GM23248 (cell line): ENCODE measurements around the gene FBXO48. TPM values are rescaled to one million over a fixed set of nuclear protein-coding genes. Genes with fewer than 3 reads are reported as not detected.

Experiments
- DNase-seq: peaks from one replicate; pipeline ENCODE4 v3.0.0-alpha.2; 2015
- H2AFZ ChIP-seq: fragments of 200-600 bp; sonication (generic); 2 replicates; pipeline ENCODE4 v1.6.1; 2016; ENCODE audit warnings: antibody characterized with exemption
- H3F3A ChIP-seq: fragments of 200-600 bp; sonication (generic); 2 replicates; pipeline ENCODE4 v1.6.1; 2016; ENCODE audit warnings: mild to moderate bottlenecking, antibody characterized with exemption, mixed run types; ENCODE audit not compliant: insufficient read depth
- H3K27ac ChIP-seq: fragments of 200-600 bp; sonication (generic); 2 replicates; pipeline ENCODE4 v1.5.1; 2016; ENCODE audit warnings: mild to moderate bottlenecking
- H3K27me3 ChIP-seq: fragments of 200-600 bp; sonication (generic); replicated peaks from 2 replicates; pipeline ENCODE4 v1.6.1; 2016; ENCODE audit warnings: mild to moderate bottlenecking; ENCODE audit not compliant: insufficient read depth
- H3K36me3 ChIP-seq: fragments of 200-600 bp; sonication (generic); 2 replicates; pipeline ENCODE4 v1.6.1; 2016; ENCODE audit warnings: low read depth, mild to moderate bottlenecking
- H3K4me1 ChIP-seq: fragments of 200-600 bp; sonication (generic); 2 replicates; pipeline ENCODE4 v1.6.1; 2016; ENCODE audit warnings: mild to moderate bottlenecking; ENCODE audit not compliant: insufficient read depth
- H3K4me2 ChIP-seq: fragments of 200-600 bp; sonication (generic); one replicate; pipeline ENCODE4 v1.6.1; 2016; ENCODE audit warnings: mild to moderate bottlenecking; ENCODE audit not compliant: unreplicated experiment
- H3K4me3 ChIP-seq: fragments of 200-600 bp; sonication (generic); 2 replicates; pipeline ENCODE4 v1.5.1; 2016; ENCODE audit warnings: mild to moderate bottlenecking
- H3K79me2 ChIP-seq: fragments of 200-600 bp; sonication (generic); 2 replicates; pipeline ENCODE4 v1.6.1; 2016; ENCODE audit warnings: mild to moderate bottlenecking; ENCODE audit not compliant: insufficient read depth
- H3K9ac ChIP-seq: fragments of 200-600 bp; sonication (generic); 2 replicates; pipeline ENCODE4 v1.6.1; 2016; ENCODE audit warnings: mild to moderate bottlenecking
- H3K9me2 ChIP-seq: fragments of 200-600 bp; sonication (generic); 2 replicates; pipeline ENCODE4 v1.6.1; 2016; ENCODE audit warnings: mixed run types, mild to moderate bottlenecking, moderate library complexity; ENCODE audit not compliant: insufficient read depth
- H3K9me3 ChIP-seq: fragments of 200-600 bp; sonication (generic); one replicate; pipeline ENCODE4 v1.6.1; 2017; ENCODE audit warnings: low read depth
- H4K20me1 ChIP-seq: fragments of 200-600 bp; sonication (generic); 2 replicates; pipeline ENCODE4 v1.6.0; 2016; ENCODE audit not compliant: insufficient read depth
- EZH2 ChIP-seq: fragments of 200-600 bp; sonication (generic); IDR thresholded peaks from 2 replicates; pipeline ENCODE4 v1.6.1; 2018; ENCODE audit warnings: antibody characterized with exemption, mild to moderate bottlenecking; ENCODE audit not compliant: insufficient read depth, poor library complexity, severe bottlenecking
- EZH2phosphoT487 ChIP-seq: fragments of 200-600 bp; sonication (generic); IDR thresholded peaks from 2 replicates; pipeline ENCODE4 v1.6.1; 2018; ENCODE audit warnings: antibody characterized with exemption, moderate library complexity, mild to moderate bottlenecking, low read depth; ENCODE audit not compliant: insufficient read depth
- WGBS, 2 experiments: methylation state at CpG; one replicate each; pipeline ENCODE4 v1.1.6; 2015 to 2017; ENCODE audit warnings: low lambda C conversion rate in 2 of 2, low coverage in 1 of 2; ENCODE audit errors: missing lambda C conversion rate in 2 of 2; 5-methylcytosine and 5-hydroxymethylcytosine counted together
- in situ Hi-C: fragments of 300-500 bp; cut with MboI; formaldehyde crosslinking; loops from 2 replicates; pipeline ENCODE4 v1.15.0; 2020
- polyA plus RNA-seq: library from polyadenylated mRNA; unstranded; fragments of >200 nt; fragmentation: Nextera tagmentation; extraction: Ambion mirVana; gene quantifications from 2 replicates; pipeline ENCODE4 v1.2.1, GENCODE V29; 2016
- total RNA-seq: library from RNA; depleted of rRNA; stranded (reverse); fragments of >200 nt; shearing (Covaris generic); gene quantifications from 2 replicates; pipeline ENCODE4 v1.2.3, GENCODE V29; 2014

FBXO48 gene
- total and polyA plus RNA-seq, 2 experiments from 2014 or later = 0.65 to 1.0 TPM

GRCh38 chr2:68476454-68476853 lies 9.4 kb upstream of the FBXO48 start:
- Histone ChIP-seq H3K9ac (no peak overlapping the region), H3K79me2 (no peaks in the 10 kb centered on the region; the same call in 1 of the 2 replicates), H4K20me1 (no peaks in the 10 kb centered on the region), H3K9me2 (no peaks in the 10 kb centered on the region), H3K27ac (no peak overlapping the region), H3K36me3 (no peaks in the 10 kb centered on the region), H3K4me3 (no peak overlapping the region), H3K27me3 (no peaks in the 10 kb centered on the region), H3K4me2 (no peak overlapping the region), H2AFZ (no peak overlapping the region), H3K9me3 (no peaks in the 10 kb centered on the region), H3K4me1 (peaks cover 4% of the 10 kb centered on the region; the same call in 1 of the 2 replicates), H3F3A (no peaks in the 10 kb centered on the region)
- WGBS, 2 experiments = 97 to 100% methylated on average over 1 of the region's 1 CpG
- TF ChIP-seq EZH2 (no peak), EZH2phosphoT487 (no peak)
- in situ Hi-C loops = loop anchor here (25.0 kb wide), 1 partner anchor 236 kb away; no protein-coding TSS in a partner anchor
- DNase-seq = no peak

GRCh38 chr2:68475576-68475975 lies 8.5 kb upstream of the FBXO48 start:
- DNase-seq = no peak
- H3K4me1 ChIP-seq = peaks cover 4% of the 10 kb centered on the region; the same call in 1 of the 2 replicates
- in situ Hi-C loops = loop anchor here (25.0 kb wide), 1 partner anchor 237 kb away; no protein-coding TSS in a partner anchor
- no peaks in the 10 kb centered on the region for H3F3A ChIP-seq
- no peaks in the 10 kb centered on the region for H4K20me1 ChIP-seq
- H3K9ac ChIP-seq = no peak overlapping the region
- no peak overlapping the region for H3K4me2 ChIP-seq
- WGBS, 2 experiments = 71 to 76% methylated on average over 2 of the region's 2 CpGs
- H3K9me2 ChIP-seq = no peaks in the 10 kb centered on the region
- no peak overlapping the region for H3K27ac ChIP-seq
- no peak overlapping the region for H3K4me3 ChIP-seq
- H3K27me3 ChIP-seq = no peaks in the 10 kb centered on the region
- TF ChIP-seq EZH2 (no peak), EZH2phosphoT487 (no peak)
- peaks cover 8% of the 10 kb centered on the region for H3K79me2 ChIP-seq
- H2AFZ ChIP-seq = no peak overlapping the region
- H3K36me3 ChIP-seq = no peaks in the 10 kb centered on the region
- no peaks in the 10 kb centered on the region for H3K9me3 ChIP-seq

GRCh38 chr2:68475110-68475509 lies 8.0 kb upstream of the FBXO48 start:
- no peak overlapping the region for H3K4me3 ChIP-seq
- in situ Hi-C loops = loop anchor here (25.0 kb wide), 1 partner anchor 237 kb away; no protein-coding TSS in a partner anchor
- no peak overlapping the region for H2AFZ ChIP-seq
- H3K9ac ChIP-seq = no peak overlapping the region
- no peaks in the 10 kb centered on the region for H3K36me3 ChIP-seq
- no peaks in the 10 kb centered on the region for H3K9me2 ChIP-seq
- H4K20me1 ChIP-seq = no peaks in the 10 kb centered on the region
- H3K4me2 ChIP-seq = no peak overlapping the region
- no peak overlapping the region for H3K27ac ChIP-seq
- TF ChIP-seq EZH2phosphoT487 (no peak), EZH2 (no peak)
- H3K27me3 ChIP-seq = no peaks in the 10 kb centered on the region
- no peaks in the 10 kb centered on the region for H3K9me3 ChIP-seq
- peaks cover 9% of the 10 kb centered on the region for H3K79me2 ChIP-seq
- DNase-seq = no peak
- peaks cover 6% of the 10 kb centered on the region; the same call in 1 of the 2 replicates for H3K4me1 ChIP-seq
- no peaks in the 10 kb centered on the region for H3F3A ChIP-seq

- Histone ChIP-seq H3K9ac (no peak overlapping the region), H3K9me3 (no peaks in the 10 kb centered on the region), H4K20me1 (no peaks in the 10 kb centered on the region), H3K36me3 (no peaks in the 10 kb centered on the region), H2AFZ (no peak overlapping the region), H3K79me2 (peaks cover 24% of the 10 kb centered on the region), H3K4me3 (no peak overlapping the region), H3K27ac (no peak overlapping the region), H3K27me3 (no peaks in the 10 kb centered on the region), H3K4me1 (peaks cover 22% of the 10 kb centered on the region; the same call in 1 of the 2 replicates), H3K4me2 (no peak overlapping the region), H3F3A (no peaks in the 10 kb centered on the region), H3K9me2 (no peaks in the 10 kb centered on the region)
- no peak for DNase-seq
- TF ChIP-seq EZH2phosphoT487 = no peak
- TF ChIP-seq EZH2 = no peak
- 95 to 96% methylated on average over 3 of the region's 3 CpGs for WGBS, 2 experiments
- in situ Hi-C loops = no loop called here
Observed at GRCh38 chr2:68472796-68473414, 5.8 kb upstream of the FBXO48 start.
